Activated gamma-delta T cell treated with anti-CD3 and anti-CD28 coated beads, Interleukin-2, amount 50 U/mL, for 16 hours (primary cell): Measurements from ENCODE around the gene EML2.
"Not testable (repeated sequence)": the region's sequence is repeated elsewhere in the genome, so short reads cannot be mapped to it uniquely, and the experiment has no call there.

Experiments used
- DNase-seq: peaks from one replicate; pipeline ENCODE4 v3.0.0-alpha.2; 2020; ENCODE audit warnings: low read depth

EML2 gene

GRCh38 chr19:45653634-45654033, 14.4 kb upstream of the EML2 start:
- no peak for DNase-seq

DNA sequence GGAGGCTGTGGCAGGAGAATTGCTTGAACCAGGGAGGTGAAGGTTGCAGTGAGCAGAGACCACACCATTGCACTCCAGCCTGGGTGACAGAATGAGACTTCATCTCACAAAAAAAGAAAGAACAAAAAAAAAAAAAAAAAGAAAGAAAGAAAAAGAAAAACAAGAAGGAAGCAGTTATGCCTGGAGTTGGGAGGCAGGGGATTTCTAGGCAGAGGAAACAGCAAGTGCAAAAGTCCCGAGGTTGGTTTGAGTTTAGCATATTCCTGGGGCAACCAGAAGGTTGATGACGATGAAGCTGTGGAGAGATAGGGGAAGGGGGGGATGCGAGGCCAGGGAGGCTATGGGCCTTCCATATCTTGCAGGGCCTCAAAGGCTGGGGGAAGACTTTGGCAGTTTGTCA, 11.5 kb upstream of the EML2 start:
- no peak for DNase-seq

DNA sequence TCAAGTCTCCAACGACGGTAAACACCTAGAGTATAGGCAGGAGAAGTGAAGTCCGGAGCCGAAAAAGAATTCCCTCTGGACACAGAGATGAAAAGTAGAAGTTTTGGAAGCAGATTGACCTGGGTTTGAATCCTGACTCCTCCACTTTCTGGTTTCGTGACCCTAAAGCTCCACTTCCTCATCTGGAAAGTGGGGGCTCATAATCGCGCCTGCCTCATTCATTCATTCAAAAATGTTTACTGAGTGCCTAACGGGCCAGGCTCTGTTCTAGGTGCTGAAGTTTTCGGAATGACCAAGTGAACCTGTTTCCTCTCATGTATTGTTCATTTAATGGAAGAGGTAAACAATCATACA, 7.1 kb upstream of the EML2 start:
- no peak for DNase-seq

DNA sequence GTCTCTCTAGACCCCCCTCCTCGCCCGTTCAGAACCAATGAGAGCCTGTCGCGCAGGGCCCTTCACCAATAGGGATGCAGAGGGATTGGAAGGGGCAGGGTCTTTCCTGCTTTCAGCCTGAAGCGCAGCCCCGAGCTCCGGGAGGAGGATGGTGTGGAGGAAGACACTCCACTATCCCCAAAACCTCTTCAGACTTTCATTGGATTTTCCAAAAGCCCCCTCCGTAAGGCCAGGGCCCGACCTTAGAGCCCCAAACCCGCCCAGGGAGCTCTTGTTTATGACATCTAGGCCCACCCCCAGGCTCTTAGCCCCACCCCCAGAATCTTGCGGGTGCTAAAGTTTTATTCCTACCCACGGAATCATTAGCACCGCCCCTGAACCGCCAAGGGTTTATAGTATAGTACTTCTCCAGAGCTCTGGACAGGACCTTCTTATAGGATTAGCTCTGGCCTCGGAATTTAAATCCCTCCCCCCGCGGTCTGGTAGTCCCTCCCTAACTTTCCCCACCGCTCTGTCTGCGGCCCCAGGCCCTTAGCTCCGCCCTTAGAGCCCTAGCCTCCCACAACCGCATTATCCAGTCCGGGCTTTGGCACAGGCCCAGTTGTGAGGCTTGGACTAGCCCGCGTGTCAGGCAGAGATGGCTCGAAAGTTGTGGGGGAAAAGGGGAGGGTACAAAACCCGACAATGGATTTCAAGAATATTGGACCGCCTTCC, 6.6 kb upstream of the EML2 start:
- DNase-seq, result peak; percentile 53

DNA sequence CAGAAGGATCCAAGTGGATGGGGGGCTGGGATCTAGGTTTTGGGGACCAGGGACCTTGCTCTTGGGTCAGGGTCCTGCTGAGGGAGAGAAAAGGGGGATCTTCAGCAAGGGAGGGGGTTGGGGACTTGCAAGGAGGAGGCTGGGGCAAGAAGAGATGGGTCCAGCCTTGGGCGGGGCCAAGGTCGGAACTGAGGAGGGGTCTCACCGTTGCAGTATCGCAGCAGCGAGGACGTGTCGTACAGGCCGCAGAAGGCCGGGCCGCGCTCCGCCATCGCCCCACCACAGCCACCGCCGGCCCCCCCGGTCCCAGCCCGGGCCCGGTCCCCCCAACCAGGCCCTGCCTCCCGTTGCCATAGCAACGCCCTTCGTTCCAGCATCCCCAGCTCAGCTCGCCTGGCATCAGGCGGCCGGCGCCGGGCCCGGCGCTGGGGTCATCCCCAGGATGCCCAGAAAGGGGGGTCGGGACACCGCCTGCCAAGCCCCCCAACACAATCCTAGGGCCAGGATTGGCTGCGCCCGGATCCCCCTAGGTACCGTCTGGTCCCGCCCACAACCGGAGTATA, 6.0 kb upstream of the EML2 start:
- DNase-seq, result no peak

- no peak for DNase-seq
Measured at GRCh38 chr19:45643927-45644771, 5.0 kb upstream of the EML2 start.

DNA sequence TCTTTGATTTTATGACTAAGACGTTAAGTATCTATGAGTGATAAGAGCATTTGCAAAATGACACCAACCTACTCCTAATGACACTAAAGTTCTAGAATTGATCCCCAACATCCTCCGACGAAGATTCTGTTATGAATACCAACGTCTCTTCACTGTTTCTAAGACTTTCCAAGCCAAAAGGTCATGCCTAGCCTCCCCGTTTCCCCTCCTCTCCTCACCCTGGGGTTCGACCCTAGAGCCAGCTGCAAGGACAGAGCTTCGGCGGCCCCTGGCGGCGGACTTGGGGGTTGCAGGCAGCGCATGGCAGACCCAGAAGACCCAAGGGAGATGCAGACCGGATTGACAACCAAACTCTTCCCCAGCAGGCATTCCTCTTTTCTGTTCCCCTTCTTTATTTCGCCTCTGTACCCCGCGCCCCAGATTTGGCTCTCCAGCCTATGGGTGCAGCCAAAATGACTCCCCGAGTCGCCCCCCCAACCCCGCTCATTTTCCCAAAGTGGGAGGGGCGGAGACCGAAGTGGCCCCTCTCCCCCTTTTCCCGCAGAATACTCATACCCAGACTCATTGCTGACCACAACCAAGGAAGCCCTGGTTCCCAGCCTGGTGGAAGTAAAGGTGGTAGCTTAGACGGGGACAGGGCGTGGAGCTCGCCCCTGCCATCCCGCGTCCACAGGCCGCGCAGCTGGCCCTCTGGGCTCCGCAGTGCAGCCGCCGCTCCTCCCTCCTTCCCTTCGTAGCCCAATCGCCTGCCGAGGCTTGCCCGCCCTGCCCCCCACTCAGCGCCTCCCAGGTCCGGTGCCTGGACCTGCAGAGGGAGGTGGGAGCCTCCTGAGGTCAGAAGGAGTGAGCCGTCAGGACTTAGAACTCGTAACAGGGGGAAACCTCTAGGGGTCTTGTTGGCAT, 4.1 kb upstream of the EML2 start:
- peak; percentile 86 for DNase-seq

- DNase-seq, result peak; percentile 52
Measured at GRCh38 chr19:45641274-45642105, 2.3 kb upstream of the EML2 start.

- DNase-seq, result no peak
Measured at GRCh38 chr19:45640849-45641273, 1.7 kb upstream of the EML2 start.

DNA sequence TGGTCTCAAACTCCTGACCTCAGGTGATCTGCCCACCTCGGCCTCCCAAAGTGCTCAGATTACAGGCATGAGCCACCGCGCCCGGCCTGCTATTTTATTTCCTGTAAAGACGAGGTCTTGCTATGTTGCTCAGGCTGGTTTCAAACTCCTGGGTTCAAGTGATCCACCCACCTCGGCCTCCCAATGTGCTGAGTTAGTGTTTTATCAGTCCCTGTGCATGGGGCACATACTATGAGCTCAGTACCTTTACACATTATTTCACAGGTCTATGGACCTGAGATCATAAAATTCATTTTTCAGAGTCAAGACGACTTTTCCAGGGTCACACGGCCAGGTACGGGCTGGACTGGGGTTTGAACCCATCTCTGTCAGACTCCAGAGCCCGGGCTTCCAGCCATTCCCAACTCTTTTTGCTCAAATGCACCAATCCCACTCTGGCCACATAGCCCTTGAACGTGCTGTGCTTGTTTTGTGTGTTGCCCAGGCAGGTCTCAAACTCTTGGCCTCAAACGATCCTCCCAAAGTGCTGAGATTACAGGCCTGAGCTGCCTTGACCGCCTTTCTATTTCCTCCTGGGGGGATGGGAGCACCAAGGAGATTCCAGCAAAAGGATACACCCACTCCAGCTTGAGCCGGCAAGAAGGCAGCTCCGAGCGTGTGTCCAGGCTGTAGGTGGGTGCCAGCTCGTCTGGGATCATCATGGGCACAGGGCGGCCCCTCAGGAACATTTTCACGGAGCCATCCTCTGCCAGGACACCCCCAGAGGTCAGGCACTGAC, 1.1 kb downstream of the EML2 start:
- no peak for DNase-seq

- DNase-seq, result no peak
Measured at GRCh38 chr19:45636902-45637301, 2.3 kb downstream of the EML2 start.

GRCh38 chr19:45636275-45636674, 2.9 kb downstream of the EML2 start:
- DNase-seq, result no peak

DNA sequence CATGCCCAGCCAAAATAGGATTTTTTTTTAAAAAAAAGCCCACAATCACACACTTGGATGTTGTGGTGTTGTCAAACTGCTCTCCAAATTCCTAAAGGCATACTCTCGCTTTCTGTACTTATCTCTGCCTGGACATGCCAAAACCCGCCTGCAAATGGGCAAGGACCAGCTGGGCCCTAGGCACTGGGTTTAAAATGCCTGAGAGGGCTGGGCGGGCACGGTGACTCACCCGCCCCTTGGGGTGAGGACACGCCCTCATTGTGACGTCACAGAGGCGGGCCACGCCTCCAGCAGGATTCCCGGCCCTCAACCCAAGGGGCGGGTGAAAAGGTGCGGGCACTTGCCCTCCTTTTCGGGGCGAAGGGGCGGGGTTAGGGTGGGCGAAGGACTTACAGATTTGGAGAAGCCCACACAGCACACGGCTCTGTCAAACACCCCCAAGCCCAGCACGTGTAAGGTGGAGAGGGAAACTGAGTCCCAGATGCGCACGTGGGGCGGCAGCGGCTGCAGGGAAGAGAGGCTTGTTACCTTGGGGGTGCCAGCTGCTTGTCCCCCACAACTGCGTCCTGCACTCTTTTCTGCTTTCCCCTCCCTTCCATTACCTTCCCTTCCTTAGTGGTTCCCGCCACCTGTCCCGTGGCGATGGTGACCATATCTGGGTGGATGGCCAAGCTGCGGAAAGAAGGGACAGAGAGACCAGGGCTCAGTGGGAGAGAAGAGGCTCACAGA, 6.6 kb downstream of the EML2 start:
- DNase-seq, result no peak

- DNase-seq, result no peak
Measured at GRCh38 chr19:45630463-45630862, 8.7 kb downstream of the EML2 start.

DNA sequence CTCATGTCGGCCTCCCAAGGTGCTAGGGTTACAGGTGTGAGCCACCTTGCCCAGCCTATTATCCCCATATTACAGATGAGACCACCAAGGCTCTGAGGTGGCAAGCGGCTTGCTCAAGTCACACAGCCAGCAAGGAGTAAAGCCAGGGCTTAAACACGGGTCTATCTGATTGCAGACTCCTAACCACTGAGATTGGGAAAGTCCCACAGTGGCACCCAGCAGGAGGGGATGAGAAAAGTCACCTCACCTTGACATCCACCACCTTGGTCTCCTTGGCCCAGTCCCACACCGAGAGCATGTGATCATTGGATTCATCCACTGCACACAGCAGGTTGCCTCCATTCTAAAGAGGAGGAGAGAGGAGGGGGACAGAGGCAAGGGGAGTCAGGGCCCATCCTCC, 9.5 kb downstream of the EML2 start:
- no peak for DNase-seq

- DNase-seq, result not testable (repeated sequence)
Measured at GRCh38 chr19:45628219-45628618, 11.0 kb downstream of the EML2 start.

DNA sequence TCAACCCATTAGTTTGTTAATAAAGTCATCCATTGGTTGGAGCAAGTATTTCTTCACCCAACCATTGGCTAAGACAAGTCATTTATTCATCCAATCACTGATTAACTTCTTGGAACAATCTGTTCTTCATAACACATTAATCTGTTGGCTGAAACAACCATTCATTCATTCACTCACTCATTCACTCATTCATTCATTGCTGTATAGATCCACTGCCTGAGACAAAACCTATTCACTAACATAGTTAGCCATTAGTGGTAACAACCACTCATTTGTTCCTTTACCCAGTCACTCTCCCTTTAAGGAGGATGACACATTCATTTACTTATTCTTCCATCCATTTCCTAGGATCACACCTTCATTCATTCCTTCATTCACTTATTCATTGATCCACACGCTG, 15.2 kb downstream of the EML2 start:
- DNase-seq, result no peak

- no peak for DNase-seq
Measured at GRCh38 chr19:45621976-45622503, 17.2 kb downstream of the EML2 start.

DNA sequence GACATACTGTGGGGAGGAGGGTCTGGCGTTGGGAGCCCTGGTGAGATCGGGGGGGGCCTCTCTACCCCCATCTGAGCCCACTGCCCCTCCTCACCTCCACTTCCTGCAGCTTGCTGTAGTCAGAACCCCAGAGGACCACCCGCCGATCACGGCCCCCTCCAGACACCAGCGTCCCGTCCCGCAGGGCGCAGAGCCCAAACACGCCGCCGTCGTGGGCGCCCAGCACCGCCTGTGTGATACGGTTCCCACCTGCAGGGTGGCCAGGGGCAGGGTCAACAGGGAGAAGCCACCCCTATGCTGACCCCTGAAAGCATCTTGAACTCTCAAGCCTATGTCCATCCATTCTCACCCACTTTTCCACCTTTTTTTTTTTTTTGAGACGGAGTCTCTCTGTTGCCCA, 17.8 kb downstream of the EML2 start:
- DNase-seq, result no peak

- DNase-seq, result no peak
Measured at GRCh38 chr19:45616704-45617017, 22.5 kb downstream of the EML2 start.
